Measurements from ENCODE around the gene IPO13.

The IPO13 gene

GRCh38 chr1:43902058-43902831 is 44.5 kb upstream of the IPO13 start:
- no peaks in the 10 kb centered on the region for H3K9me3 ChIP-seq (ENCODE audit: severe bottlenecking)
- H3K27me3 ChIP-seq (ENCODE audit: insufficient read depth, low read depth, severe bottlenecking), result no peaks in the 10 kb centered on the region
- TF ChIP-seq CTCF (IDR thresholded peaks at IDR 0.05; ENCODE audit: low read depth, low read length), result no peak
- H3K4me3 ChIP-seq (ENCODE audit: low read depth, low read length), result no peak overlapping the region
- no peaks in the 10 kb centered on the region for H3K36me3 ChIP-seq
- no peak for DNase-seq
- no peak overlapping the region for H3K27ac ChIP-seq

GRCh38 chr1:43904660-43905551 is 41.8 kb upstream of the IPO13 start:
- no peaks in the 10 kb centered on the region for H3K36me3 ChIP-seq
- DNase-seq, result no peak
- no peak for TF ChIP-seq CTCF (IDR thresholded peaks at IDR 0.05; ENCODE audit: low read depth, low read length)

GRCh38 chr1:43908226-43908625 is 38.5 kb upstream of the IPO13 start:
- Histone ChIP-seq H3K9me3 (ENCODE audit: severe bottlenecking) (no peaks in the 10 kb centered on the region), H3K27me3 (ENCODE audit: insufficient read depth, low read depth, severe bottlenecking) (no peaks in the 10 kb centered on the region), H3K36me3 (no peaks in the 10 kb centered on the region), H3K4me3 (ENCODE audit: low read depth, low read length) (no peak overlapping the region), H3K27ac (no peak overlapping the region)
- no peak for TF ChIP-seq CTCF (IDR thresholded peaks at IDR 0.05; ENCODE audit: low read depth, low read length)
- no peak for DNase-seq

More at GRCh38 chr1:43904660-43905551, 41.8 kb upstream of the IPO13 start:
- Histone ChIP-seq H3K9me3 (ENCODE audit: severe bottlenecking) (no peaks in the 10 kb centered on the region), H3K27ac (no peak overlapping the region), H3K4me3 (ENCODE audit: low read depth, low read length) (no peak overlapping the region), H3K27me3 (ENCODE audit: insufficient read depth, low read depth, severe bottlenecking) (no peaks in the 10 kb centered on the region)

GRCh38 chr1:43908858-43909257 is 37.9 kb upstream of the IPO13 start:
- no peak overlapping the region for H3K27ac ChIP-seq
- no peak for DNase-seq
- H3K9me3 ChIP-seq (ENCODE audit: severe bottlenecking), result no peaks in the 10 kb centered on the region
- no peak overlapping the region for H3K4me3 ChIP-seq (ENCODE audit: low read depth, low read length)
- H3K36me3 ChIP-seq, result no peaks in the 10 kb centered on the region
- TF ChIP-seq CTCF (IDR thresholded peaks at IDR 0.05; ENCODE audit: low read depth, low read length), result peak; percentile 37; the same call in 1 of the 2 replicates
- H3K27me3 ChIP-seq (ENCODE audit: insufficient read depth, low read depth, severe bottlenecking), result no peaks in the 10 kb centered on the region

- H3K27me3 ChIP-seq (ENCODE audit: insufficient read depth, low read depth, severe bottlenecking), result no peaks in the 10 kb centered on the region
- DNase-seq, result no peak
- no peaks in the 10 kb centered on the region for H3K9me3 ChIP-seq (ENCODE audit: severe bottlenecking)
- no peaks in the 10 kb centered on the region for H3K36me3 ChIP-seq
- no peak overlapping the region for H3K27ac ChIP-seq
- TF ChIP-seq CTCF (IDR thresholded peaks at IDR 0.05; ENCODE audit: low read depth, low read length), result no peak
- no peak overlapping the region for H3K4me3 ChIP-seq (ENCODE audit: low read depth, low read length)
Measured at GRCh38 chr1:43910343-43910742, 36.4 kb upstream of the IPO13 start.
